GM21367 (cell line): Measurements from ENCODE around the gene MGARP.
"Not testable (repeated sequence)": the region's sequence is repeated elsewhere in the genome, so short reads cannot be mapped to it uniquely, and the experiment has no call there.

ENCODE experiments used
- ATAC-seq: cut with Tn5 transposase; IDR thresholded peaks from one replicate; pipeline ENCODE4 v1.9.1; 2021; ENCODE audit not compliant: unreplicated experiment

The MGARP gene

GRCh38 chr4:139295942-139296299, 15.9 kb upstream of the MGARP start:
- ATAC-seq = peak; percentile 1

GRCh38 chr4:139295206-139295941, 15.3 kb upstream of the MGARP start:
- peak; percentile 93 for ATAC-seq

- no peak for ATAC-seq
These were observed 6.2 kb upstream of the MGARP start for GRCh38 chr4:139286186-139286698.

- no peak for ATAC-seq
These were observed 2.7 kb upstream of the MGARP start for GRCh38 chr4:139282721-139283075.

- ATAC-seq = no peak
These were observed 2.2 kb upstream of the MGARP start for GRCh38 chr4:139282065-139282720.

GRCh38 chr4:139278912-139279759, 889 bp downstream of the MGARP start:
- ATAC-seq = no peak

- ATAC-seq = no peak
These were observed 1.5 kb downstream of the MGARP start for GRCh38 chr4:139278485-139278884.

GRCh38 chr4:139275281-139275735, 4.7 kb downstream of the MGARP start:
- no peak for ATAC-seq

- no peak for ATAC-seq
These were observed 5.2 kb downstream of the MGARP start for GRCh38 chr4:139274790-139275189.

- no peak for ATAC-seq
These were observed 6.2 kb downstream of the MGARP start for GRCh38 chr4:139273835-139274234.

- ATAC-seq = no peak
These were observed 12.7 kb downstream of the MGARP start for GRCh38 chr4:139267301-139267700.

GRCh38 chr4:139266583-139267257, 13.3 kb downstream of the MGARP start:
- ATAC-seq = peak; percentile 98

- no peak for ATAC-seq
These were observed 13.8 kb downstream of the MGARP start for GRCh38 chr4:139266208-139266582.

GRCh38 chr4:139265654-139266053, 14.4 kb downstream of the MGARP start:
- no peak for ATAC-seq

GRCh38 chr4:139256349-139256748, 23.7 kb downstream of the MGARP start:
- ATAC-seq = no peak

GRCh38 chr4:139255581-139255980, 24.4 kb downstream of the MGARP start:
- not testable (repeated sequence) for ATAC-seq

- no peak for ATAC-seq
These were observed 26.3 kb downstream of the MGARP start for GRCh38 chr4:139253713-139254112.

GRCh38 chr4:139253046-139253445, 27.0 kb downstream of the MGARP start:
- no peak for ATAC-seq

- no peak for ATAC-seq
These were observed 32.3 kb downstream of the MGARP start for GRCh38 chr4:139247700-139248238.

GRCh38 chr4:139247241-139247640, 32.8 kb downstream of the MGARP start:
- no peak for ATAC-seq

GRCh38 chr4:139246166-139246565, 33.9 kb downstream of the MGARP start:
- ATAC-seq = no peak
